HG02885 (cell line): Measurements from ENCODE around the gene SHROOM3.

Experiments
- ATAC-seq: cut with Tn5 transposase; IDR thresholded peaks from one replicate; pipeline ENCODE4 v1.9.1; 2021; ENCODE audit warnings: mild to moderate bottlenecking; ENCODE audit not compliant: unreplicated experiment, poor library complexity

Gene SHROOM3

DNA sequence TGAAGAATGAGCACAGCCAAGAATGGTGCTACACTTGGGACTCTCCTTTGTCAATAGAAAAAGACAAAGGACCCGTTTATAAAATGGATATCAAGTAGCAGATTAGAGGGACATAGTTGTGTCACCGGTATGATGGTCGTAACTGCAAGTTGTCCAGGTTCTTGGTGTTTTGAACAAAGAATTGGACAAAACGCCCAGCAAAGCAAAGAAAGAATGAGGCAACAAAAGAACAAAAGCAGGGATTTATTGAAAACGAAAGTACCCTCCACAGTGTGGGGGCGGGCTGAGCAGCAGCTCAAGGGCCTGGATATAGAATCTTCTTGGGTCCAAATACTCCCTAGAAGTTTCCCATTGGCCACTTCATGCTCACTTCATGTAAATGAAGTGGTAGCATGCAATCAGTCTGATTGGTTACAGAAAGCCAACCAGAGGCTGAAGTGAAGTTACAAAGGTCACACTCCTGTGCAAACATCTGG is 54.7 kb downstream of the SHROOM3 start:
- ATAC-seq: no peak

DNA sequence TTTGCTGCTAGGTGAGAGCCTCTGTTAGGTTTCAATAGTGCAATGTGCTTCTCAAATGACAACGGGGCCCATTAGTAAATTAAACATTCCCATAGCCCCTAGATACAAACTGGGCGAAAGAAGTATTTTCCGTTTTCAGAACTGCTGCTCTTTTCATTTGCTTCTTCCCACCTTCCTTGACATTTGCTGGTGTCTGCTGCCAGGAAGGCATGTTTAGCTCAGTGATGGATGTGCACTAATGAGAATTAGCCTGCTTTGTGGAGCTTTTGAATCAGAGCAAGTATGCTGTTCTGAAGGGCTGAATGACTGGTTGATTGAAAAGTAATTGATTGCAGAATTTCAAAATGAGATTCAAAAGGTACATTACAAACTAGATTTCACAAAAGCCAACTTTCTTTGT is 57.0 kb downstream of the SHROOM3 start:
- ATAC-seq: no peak

- ATAC-seq: no peak
These were observed 59.2 kb downstream of the SHROOM3 start for GRCh38 chr4:76494243-76494642.

- ATAC-seq: no peak
These were observed 60.0 kb downstream of the SHROOM3 start for GRCh38 chr4:76494871-76495590.

- ATAC-seq: no peak
These were observed 63.5 kb downstream of the SHROOM3 start for GRCh38 chr4:76498550-76498949.

DNA sequence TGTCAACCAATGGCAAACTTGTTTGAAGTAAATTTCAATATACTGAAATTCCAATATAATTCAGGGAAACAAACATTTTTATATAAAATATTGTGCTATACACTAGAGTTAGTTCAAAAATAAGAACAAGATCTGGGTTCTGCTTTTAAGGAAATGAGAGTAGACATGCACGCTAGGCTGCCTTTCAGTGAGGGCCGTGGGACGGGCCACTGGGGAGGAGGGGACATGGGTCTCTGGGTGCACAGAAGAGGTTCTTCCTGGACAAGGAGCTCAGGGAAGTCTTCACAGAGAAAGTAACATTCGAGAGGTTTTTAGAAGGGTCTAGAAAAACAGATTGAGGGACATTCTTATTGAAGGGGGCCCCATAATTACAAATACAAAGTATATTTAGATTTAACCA is 64.4 kb downstream of the SHROOM3 start:
- ATAC-seq: peak; percentile 69

GRCh38 chr4:76502886-76503285 is 67.9 kb downstream of the SHROOM3 start:
- no peak for ATAC-seq

DNA sequence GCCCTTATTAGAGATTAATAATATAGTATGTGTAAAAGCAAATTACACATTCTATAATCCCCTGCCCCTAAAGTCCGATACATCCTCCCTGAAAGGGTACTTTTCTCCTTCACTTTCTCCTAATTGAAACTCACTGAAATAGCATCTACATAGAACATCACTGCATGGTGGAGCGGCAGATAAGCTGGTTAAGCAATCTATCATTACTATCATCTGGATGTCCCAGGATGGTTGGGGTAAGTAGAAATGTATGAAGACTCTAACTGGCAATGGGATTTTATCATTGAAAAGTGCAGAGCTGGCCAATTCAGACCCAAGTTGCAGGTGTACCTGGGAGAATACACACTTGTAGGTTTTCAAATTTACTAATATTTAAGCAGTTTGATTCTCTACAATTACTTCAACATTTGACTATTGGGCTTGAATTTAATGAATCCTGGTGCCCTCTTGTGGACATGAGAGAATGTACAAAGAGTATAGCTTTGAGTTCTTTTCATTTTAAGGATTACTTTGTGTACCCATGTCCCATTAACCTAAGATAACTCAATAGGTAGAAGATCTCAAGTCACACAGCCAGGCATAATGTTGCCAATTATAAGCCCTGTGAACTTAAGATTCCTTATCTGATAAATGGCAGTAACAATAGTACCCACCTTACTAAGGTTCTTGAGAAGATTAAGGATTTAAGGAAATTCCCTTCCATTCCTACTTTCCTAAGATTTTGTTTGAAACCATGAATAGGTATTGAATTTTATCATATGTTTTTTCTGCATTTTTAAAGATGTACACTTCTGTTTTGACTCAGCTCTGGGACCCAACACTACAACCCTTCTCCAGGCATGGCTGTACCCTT is 69.8 kb downstream of the SHROOM3 start:
- no peak for ATAC-seq

DNA sequence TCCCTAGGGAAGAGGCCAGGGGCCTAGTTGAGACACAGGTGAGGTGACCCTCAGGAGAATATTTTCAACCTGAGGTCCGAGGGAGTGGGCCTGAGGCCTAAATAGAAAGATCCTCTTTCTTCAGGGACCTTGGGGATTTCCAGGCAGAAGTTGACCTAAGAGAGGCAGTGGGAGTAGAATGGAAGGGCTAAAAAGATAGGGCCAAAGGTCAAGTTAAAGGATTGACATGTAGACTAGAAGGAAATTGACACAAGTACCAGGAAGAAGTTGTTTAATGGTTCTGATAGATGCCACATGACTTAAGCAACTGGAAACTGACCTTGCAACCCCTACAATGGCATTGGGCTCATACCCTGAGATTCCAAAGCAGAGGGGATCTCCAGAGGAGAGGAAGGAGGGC is 76.9 kb downstream of the SHROOM3 start:
- no peak for ATAC-seq

DNA sequence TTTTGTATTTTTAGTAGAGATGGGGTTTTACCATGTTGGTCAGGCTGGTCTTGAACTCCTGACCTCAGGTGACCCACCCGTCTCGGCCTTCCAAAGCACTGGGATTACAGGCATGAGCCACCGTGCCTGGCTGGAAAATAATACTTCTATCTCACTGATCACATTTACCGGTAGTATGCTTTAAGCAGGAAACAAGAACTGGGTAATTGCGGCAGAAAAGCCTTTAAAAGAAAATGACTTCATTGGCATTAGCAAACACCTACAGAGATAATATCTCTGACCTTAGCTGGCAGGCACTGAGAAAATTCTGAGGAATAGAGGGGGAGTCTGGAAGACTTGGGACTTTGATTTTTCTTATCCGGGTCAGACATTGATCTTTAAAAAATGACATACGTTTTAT is 78.5 kb downstream of the SHROOM3 start:
- ATAC-seq: no peak

GRCh38 chr4:76514087-76514486 is 79.1 kb downstream of the SHROOM3 start:
- ATAC-seq: no peak

DNA sequence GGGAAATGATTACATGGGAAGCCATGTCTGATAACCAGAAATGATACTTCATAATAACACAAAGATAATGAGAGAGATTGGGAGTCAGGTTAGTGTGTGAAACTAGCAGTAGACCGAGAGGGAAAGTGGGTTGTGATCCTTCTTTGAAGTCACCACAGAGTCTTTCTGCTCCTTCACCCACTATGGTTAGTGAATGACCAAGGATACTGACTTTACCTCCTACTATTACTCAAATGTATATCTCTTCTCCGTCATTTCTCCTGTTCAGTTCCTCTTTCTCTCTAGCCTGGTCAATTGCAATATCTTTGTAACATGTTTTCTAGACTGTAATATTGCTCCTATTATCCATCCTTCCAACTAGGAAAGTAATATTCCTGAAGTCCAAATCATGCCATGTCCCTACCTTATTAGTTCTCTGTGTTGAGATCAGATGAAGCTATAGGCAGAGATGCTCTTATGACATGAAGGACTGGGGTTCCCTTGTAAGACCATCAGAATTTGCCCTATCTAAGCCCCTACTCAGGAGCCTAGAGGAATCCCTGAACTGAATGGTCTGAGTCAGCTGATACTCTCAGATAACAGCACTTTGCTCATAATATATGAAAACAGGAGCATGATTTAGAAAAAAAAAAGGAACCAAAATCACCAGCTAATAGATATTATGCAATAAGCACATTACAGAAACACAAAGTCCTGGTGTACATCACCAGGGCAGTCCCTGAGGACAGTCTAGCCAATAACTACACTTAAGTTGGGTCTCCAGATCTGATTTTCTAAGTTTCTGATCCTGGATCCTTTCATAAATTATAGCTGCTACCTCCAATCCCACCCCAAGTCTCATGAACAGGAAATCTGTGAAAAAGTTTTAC is 81.2 kb downstream of the SHROOM3 start:
- peak; percentile 91 for ATAC-seq

DNA sequence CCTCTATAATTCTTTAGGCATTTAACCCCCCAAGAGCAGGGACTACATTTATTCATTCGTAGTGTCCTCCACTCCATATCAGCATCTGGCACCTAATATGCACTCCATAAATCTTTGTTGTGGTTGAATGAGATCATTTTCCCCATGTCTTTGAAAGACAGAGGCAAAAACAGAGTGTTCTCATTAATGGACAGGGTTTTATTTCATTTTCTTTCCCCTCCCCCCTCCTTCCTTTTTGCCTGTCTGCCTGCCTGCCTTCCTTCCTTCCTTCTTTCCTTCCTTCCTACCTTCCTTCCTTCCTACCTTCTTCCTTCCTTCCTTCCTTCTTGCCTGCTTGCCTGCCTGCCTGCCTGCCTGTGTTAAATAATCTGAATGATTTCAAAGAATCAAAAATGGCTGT is 83.2 kb downstream of the SHROOM3 start:
- ATAC-seq: no peak

GRCh38 chr4:76523593-76523992 is 88.6 kb downstream of the SHROOM3 start:
- ATAC-seq: no peak

DNA sequence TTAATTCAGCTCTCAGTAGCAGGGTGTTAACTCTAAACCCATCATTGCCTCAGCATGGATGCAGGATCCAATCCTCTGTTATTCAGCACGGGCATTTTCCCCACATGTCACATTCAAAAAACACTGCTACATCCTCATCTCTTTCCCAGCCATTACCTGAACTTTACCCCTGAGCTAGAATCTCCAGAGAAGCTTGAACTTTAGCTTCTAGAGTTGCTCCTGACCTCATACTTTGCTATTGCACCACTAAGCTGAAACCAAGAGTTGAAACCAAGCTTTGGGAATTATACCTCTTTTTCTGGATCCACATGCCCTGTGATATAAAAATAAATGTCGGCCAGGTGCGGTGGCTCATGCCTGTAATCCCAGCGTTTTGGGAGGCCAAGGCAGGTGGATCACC is 90.7 kb downstream of the SHROOM3 start:
- ATAC-seq: no peak

DNA sequence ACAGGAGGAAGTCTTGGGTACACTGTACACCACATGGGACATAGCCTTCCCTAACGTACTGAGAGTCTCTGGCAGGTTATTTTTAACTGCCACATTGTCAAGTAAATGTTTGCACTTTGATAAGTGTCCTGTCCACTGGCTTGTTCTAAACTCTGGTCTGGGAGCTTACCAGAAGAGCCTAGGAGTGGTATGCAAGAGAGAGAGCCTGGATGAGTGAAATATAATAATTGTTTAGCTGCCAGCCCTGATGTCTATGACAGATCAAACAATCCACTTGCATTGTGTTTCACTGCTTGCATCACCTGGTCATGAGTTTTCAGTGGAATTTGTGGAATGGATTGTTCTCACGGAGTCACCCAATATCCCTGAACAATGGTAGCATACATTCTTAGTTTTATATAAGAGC is 91.6 kb downstream of the SHROOM3 start:
- ATAC-seq: no peak

DNA sequence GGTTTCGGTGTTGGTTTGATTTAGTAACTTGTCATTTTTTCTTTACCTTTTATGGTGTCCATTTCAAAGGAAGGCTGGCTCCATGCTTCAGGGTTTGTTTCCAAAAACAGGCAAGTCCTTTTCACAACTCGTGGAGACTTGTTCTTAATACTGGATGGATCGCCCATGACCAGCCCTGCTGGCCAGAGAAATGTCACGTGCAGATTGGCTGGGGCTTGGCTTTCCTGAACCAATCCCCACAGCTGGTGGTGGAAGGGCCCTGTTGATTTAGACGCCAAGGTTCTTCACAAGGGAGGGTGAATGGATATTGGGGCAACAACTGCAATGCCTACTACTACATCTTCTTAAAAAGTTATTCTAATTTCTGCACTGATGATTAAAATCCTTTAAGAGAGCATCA is 92.6 kb downstream of the SHROOM3 start:
- no peak for ATAC-seq

GRCh38 chr4:76531597-76531996 is 96.6 kb downstream of the SHROOM3 start:
- no peak for ATAC-seq

- ATAC-seq: no peak
These were observed 97.8 kb downstream of the SHROOM3 start for GRCh38 chr4:76532805-76533204.

DNA sequence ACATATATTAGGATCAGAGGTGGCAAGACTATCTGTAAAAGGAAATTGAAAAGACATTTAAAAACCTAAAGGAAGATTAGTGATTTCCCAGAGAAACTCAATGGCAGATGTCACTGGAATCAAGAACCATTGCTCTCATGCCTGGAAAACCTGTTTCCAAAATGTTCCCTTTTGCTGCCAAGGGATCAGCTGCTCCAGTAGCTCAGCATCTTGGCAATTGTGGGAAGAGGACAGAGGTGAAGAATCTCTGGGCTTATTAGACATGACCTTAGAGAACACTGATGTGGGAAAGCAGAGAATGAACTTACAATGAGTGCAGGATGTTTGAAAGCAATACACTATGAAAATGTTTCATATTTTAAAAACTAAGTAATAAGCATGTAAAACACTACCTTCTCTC is 98.3 kb downstream of the SHROOM3 start:
- ATAC-seq: no peak
